Left forelimb (tissue), 1 donor: ENCODE data around the gene MPPE1.

Experiments
- DNase-seq: peaks from one replicate; pipeline ENCODE4 v3.0.0-alpha.2; 2018; ENCODE audit warnings: low spot score

The MPPE1 gene

DNA sequence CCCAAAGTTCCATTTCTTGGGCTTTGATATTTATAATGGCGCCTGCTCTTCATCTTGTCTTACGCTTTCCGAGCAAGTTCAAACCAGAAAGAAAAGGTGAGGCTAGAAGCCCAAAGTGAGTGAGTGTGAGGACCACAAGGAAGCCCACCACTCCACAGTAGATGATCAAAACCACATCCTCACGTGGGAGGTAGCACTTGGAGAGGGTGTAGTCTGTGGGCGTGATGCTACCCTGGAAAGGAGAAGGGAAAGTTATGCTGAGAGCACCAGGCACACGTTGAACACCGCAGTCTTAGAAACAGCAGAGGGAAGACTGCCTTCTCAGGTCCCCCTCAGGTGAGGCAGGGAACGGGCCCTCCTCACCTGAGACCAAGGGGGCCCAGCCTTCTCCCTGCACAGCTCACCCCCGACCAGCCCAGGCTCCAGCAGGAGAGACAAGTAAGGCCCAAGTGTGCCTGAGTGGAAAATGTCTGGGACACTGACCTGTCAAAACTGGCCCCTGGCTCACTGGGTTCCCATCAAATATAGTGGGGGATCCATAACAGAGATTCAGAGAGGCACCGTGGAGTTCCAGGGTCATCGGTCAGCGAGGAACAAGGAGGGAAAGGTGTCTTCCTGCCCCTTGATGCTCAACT, 23.6 kb downstream of the MPPE1 start:
- no peak for DNase-seq

DNA sequence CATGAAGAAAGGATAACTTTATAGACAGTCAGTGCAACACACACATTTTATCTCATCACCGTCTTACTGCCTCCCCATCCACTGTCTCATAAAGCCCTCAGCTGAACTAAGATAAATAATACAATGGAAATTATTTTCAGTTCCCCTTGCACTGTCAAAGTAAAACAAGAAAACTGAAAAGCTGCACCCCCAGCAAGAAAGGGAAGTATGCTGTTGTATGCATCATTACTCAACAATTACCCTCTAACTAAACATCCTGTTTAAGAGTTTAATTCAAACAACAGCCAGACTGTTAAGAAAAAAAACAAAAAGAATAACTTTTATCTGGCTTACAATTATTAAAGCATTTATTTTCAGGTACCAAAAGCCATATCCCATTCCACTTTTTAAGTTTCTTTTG, 25.0 kb downstream of the MPPE1 start:
- DNase-seq = no peak

DNA sequence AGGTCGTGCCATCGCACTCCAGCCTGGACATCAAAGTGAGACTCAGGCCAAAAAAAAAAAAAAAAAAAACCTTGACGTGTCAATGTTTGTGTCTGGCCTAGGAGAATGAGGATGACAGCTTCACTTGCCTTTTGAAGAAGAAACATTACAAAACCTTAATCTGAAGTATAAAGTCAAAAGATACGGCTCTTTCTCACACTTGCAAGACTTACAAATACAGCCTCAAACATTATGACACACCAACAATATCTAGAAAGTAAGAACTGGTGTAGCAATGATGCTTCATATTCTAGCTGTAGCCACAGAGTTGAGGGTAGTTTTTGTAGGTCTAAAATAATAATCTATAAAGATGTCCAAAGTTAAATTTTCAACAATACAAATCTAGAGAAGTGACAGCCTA, 25.5 kb downstream of the MPPE1 start:
- no peak for DNase-seq

DNA sequence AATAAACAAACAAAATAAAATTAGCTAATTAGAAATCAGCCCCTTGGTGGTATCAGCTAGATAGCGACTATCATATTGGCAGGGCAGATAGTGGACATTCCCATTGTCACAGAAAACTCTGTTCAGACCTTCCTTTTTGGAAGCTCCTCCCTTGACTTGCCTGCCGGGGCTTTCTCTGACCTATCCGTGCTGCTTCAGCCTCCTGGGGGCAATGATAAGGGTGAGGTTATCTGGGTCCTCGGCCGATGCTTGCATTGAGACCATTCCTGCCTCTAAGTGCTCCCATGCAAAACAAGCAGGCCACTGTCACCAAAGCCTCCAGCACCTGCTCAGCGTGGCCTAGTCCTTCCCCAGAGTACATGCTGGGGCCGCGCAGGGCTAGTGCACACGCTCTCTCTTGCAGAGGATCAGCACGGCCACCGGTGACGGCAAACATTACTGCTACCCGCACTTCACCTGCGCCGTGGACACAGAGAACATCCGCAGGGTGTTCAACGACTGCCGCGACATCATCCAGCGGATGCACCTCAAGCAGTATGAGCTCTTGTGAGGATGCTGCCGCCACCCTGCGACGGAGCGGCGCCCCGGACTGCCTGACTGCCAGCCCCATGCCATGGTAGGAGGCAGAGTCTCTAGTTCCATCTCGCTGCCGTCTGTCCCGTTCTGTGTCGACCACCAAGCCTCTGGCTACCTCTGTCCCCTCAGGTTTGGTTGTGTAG, 27.4 kb downstream of the MPPE1 start:
- no peak for DNase-seq

DNA sequence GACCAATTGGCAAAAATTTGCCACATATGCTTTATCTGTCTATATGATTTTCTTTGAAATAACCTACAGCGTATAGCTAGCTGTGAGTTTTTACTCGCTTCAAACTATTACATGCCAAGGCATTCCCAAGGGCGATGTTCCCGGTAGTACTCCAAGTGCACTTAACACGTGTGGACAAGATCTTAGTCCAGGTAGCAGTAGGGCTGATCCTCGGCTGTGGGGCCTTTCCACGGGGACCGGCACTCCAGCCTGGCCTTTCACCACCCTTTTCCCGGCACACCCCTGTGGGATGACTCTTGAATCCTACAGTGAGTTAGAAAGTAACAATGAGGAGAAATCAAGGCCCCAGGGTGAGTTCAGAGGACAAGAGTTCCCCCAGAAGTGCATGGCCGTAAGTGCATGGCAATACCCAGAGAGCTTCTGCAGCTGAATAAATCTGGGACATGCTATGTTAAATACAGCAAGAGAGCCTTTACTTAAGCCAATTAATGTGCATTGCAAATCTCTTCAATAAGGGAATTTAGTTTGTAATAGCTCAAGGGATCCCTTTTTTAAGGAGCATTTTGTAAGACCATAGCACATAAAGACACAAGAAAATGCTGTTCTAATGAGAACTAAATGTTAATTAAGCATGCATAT, 30.5 kb downstream of the MPPE1 start:
- no peak for DNase-seq

DNA sequence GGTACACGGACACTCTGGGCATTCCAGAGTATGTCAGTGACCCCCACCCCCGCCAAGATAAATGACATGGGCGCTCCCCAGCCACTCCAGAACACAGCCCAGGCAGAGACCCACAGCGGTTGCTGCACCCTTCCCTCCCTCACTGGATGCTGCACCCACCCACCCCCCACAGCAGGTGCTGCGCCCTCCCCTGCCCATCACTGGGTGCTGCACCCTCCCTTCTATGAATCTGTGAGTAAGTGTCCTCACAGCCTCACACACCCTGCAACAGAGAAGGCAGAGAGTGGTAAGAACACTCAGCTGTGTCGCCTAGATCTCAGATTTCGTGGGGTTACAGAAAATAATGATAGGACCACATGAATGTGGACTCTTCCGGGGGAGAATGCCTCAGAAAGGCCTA, 33.4 kb downstream of the MPPE1 start:
- no peak for DNase-seq

DNA sequence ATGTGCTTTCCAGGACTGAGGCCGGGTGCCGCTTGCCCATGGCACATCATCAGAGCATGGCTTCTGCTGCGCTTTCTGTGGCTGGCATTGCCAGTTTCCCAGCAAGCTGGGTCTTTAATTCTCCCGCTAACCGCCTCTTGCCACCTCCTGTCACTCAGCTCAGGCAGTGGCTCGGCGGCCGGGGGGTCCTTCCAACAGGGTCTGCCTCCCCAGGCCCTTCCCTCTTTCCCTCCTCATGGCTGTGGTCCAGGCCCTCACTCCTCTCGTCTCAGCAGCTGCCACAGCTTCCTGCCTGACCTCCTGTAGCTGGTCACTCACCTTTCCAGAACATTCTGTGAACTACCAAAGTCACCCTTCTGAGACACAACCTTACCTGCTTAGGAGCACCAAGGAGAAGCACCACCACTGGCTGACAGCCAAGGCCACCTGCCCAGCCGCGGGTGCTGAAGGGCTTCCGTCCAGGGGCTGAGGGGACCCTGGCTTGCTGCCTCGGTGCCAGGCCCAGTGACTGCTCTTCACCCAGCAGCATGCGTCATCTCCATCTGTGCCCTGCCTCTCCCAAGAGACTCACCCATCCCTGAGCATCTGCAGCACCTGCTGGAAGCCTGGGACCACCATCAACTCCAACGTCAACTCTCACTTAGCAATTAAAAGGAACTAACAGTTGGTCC, 34.3 kb downstream of the MPPE1 start:
- DNase-seq = no peak

DNA sequence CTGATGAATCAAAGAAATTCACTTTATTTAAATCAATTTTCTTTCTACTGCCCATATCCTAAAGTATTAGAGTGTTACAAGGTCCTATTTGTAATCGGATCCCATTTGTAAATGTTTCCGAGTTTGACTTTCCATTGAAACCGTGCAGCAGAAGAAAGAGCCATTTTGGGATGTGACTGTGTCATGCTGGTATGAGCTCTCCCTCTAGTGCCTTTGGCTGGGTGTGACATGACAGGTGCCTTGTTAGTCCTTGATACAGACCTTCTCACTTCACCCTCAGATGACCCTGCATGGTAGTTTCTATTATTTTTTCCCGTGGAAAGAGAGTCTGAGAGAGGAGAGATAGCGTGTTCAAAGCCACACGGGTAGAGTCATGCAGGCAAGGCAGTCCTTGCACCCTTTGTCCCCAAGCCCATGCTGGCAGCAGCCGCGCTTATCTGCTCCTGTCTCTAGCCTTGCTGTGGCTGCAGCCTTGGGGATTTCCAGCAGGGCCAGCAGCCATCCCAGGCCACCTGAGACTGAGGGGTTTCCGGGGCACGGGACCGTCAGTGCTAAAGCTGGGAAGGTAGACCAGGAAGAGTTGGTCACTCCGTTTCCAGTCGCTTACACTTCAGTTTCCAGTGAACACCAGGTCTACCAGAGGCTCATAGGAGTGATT, 35.5 kb downstream of the MPPE1 start:
- no peak for DNase-seq

DNA sequence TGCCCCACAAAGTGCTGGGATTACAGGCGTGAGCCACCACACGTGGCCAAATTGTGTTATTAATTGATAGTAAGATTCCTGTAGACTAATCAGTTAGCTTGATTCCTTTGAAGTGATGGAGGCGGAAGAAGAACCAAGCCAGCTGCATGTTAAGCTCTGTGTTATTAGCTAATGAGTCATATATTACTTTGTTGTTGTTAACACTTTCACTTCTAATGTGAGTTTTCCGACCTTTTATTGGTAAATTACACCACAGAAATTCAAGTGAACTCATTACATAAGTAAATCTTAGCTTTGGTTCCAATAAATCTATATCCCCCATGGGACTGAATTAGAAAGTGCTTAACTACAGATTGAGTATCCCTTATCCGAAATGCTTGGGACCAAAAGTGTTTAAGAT, 36.6 kb downstream of the MPPE1 start:
- no peak for DNase-seq

DNA sequence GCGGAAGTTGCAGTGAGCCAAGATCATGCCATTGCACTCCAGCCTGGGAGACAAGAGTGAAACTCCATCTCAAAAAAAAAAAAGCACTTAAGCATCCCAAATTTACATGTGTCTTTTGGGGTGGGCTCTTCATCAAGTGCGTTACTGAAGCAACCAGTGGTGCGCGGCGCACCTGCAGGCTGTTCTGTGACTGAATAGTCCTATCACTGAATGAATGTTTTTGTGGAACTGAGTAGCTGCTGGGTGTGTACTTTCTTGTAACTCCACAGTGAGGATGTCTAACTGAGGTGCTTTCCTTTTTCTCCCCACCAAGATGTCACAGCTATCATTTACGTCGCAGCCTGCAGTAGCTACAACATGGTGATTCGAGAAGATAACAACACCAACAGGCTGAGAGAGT, 39.9 kb downstream of the MPPE1 start:
- no peak for DNase-seq

DNA sequence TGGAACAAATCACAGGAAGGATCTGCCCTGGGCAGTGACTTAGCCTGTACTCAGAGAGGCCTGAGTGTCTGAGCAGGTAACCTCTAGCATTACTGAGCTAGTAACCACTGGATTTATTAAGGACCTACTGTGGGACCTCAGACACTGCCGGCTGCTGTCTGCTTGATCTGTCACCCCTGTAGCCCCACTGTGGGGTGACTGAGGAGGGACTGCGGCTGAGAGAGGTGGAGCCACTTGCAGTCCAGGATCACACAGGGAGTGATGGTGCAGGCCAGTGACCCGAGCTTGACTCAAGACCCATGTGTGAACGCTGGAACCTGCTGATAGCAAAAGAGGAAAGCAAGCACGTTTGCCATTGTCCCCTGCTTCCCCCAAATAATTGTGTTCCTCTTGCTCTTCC, 41.4 kb downstream of the MPPE1 start:
- no peak for DNase-seq

DNA sequence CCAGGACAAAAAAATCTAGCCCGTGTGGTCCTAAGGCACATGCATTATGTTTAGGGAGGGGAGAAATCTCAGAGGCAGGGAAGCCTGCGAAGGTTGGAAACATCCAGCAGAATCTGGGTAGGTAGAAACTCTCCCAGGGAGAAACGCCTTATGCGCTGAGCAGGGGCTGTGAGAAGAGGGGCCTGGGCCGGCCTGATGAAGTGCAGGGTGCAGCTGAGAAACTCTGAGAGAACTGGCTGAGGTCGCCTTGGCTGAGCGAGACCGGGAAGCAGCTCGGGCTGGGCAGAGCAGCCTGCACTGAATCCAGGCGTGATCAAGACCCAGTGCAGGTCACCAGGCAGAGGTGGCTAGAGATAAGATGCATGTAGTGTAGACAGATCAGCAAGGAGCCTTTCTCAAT, 41.8 kb downstream of the MPPE1 start:
- DNase-seq = no peak

DNA sequence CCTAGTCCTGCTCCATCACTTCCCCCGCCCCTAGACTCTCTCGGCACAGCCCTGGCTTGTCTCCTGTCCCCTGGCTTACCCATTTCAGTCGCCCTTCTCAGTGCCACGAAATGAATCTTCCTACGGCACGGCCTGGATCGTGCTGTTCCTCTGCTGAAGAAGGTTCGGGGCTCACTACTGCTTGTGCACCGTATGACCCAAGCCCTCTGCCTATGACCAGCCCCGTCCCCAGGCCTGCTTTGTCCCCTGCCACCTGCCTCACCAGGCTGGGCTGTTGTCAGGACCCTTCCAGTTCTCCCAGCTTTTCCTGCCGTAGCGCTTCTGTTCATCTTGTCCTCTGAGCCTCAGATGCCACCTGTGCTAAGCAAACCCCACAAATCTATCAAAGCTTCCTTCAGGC, 43.0 kb downstream of the MPPE1 start:
- DNase-seq = no peak

DNA sequence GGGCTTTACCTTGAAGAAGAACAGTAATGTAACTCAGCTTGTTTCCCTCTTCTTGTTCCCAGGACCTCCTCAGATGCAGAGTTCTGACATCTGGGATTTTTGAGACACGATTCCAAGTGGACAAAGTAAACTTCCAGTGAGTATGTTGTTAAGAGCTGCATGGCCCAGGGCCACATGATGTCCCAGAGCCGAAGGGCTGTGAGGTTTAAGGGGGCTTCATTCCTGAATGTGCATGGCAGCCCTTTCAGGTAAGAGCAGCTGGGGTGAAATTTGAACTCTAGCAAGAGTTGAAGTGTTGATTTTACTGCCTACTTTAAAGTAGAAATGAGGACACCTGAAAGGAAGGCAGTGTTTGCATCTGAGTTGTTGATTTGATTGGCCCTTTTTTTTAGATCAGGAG, 43.6 kb downstream of the MPPE1 start:
- DNase-seq = no peak

DNA sequence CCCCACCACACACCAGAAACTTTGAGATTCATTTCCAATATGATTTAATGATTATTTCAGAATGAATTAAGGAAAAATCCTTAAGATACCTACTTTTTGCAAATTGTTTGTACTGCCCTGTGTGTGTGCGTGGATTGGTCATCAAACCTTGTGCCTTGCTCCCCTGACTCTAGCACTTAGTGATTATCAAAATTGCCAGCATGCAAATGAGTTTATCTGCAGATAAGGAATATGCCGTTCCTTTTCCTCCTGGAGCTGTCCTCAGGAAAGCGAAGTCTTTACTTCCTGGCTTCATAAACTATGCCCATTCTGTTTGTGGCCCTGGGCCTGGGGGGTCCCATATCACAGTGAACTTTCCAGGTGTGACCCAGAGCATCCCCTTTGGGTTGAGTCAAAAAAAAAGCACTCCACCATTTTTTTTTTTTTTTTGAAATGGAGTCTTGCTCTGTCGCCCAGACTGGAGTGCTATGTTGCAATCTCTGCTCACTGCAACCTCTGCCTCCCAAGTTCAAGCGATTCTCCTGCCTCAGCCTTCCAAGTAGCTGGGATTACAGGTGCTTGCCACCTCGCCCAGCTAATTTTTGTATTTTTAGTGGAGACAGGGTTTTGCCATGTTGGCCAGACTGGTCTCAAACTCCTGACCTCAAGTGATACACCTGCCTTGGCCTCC, 45.5 kb downstream of the MPPE1 start:
- DNase-seq = no peak

DNA sequence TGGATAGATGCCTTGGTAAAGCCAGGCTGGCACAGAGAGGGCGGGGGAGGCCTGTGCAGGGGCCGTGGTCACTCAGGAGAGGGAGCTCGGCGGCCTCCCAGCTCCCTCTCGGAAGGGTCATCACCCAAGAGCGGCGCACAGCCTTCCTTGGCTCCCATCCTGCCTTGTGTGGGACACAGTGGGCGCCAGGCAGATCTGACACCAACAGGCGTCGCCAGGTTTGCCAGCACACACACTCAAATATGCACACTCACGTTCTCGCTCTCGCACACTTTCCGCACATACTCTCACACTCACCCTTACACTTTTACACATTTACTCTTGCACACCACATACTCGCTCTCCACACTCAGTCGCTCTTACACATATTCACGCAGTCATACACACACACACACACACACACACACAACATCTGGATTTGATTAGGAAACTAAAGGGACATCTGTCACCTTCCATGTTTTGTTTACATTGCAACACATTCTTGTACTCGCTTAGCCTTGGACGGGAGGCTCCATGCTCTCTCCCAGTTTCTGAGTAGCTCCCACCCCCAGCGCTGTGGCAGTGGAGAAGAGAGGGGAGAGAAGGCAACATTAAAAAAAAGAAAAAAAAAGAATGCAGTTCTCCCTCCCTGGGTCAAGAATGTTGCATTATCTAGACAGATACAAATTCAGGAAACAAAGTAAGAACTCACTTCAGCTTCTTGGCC, 46.4 kb downstream of the MPPE1 start:
- DNase-seq = no peak

DNA sequence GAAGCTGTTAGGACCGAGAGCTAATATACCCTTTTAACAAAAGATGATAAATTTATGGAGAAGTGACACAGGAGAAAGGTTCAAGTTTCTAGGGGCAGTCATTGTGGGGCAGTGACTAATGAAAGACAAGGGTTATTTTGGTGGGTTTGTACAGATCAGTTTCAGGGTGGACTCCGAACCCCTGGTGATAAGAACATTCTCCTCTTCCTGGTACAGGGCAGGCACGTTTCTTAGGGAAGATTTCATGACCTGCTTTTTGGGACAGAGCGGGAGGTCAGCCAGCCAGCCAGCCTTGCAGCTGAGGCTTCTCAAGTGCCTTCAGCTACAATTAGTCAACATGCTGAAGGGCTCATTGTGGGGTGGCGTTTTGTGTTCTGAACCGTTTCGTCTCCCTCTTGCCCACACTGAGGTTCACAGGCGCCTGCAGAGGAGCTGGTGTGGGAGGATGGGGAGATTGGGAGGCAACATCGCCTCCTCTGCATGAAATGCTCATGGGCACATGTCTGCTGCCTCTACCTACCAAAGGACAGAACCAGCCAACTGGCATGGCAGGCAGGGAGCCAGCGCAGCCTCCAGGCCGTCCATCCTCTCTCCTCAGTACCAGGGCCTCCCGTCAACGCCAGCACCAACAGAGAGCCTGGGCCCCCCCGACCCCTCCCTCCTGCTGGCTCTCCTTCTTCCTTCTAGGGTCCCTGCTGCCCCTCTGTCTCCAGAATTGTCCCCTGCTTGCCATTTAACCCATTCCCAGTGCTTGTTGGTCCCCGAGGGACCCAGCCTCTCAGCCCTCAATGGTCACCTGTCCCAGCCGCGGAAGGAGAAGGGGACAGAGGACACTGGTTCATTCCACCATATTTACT, 47.3 kb downstream of the MPPE1 start:
- DNase-seq = no peak

DNA sequence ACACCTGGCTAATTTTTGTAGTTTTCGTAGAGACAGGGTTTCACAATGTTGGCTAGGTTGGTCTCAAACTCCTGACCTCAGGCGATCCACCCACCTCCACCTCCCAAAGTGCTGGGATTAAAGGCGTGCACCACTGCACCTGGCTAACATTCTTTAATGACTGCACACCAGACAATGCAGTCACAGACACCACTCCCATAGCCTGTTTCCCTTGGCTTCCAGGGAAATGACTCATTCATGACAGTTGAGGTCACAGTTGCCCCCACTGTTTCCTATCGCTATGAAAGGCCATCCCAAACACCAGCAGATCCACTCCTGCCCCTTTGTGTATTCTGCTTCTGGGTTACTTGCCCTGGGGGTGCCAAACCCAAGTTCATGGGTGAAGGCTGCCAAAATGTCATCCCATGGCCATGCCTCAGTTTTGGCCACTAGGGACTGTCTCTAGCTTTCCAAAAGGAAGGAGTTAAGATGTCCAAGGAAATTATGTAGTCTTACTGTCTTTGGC, 48.2 kb downstream of the MPPE1 start:
- no peak for DNase-seq

DNA sequence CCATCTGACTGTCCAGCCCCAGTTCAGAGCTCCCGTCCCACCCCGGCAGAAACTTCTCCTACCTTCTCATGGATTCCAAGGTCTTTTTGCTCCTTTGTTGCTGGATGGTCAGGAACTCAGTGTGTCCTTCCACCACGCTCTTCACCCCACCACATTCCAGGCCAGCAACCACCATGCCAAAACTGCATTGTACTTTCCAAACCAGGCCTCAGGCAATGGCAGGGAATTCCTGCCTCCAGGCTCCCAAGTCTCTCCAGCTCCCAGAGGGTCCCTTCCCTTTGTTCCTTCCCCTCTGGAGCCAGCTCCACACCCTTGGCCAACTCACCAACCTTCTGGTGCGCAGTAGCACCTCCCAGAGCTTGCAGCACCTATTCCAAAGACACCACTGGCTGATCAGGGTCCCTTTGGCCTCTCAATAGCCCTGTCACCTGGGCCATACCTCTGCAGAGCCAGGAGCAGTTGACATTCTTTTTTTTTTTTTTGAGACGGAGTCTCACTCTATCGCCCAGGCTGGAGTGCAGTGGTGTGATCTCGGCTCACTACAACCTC, 48.8 kb downstream of the MPPE1 start:
- no peak for DNase-seq
